Mesendoderm (in vitro differentiated cells): Measurements from ENCODE around the gene ALG9.

ENCODE experiments used
- DNase-seq: peaks from one replicate; pipeline ENCODE4 v3.0.0; 2013
- H2AK5ac ChIP-seq: 2 replicates; pipeline ENCODE4 v1.6.1; 2013; ENCODE audit warnings: low read length, inconsistent platforms
- H2BK120ac ChIP-seq: 2 replicates; pipeline ENCODE4 v1.6.1; 2013; ENCODE audit warnings: low read depth, mild to moderate bottlenecking, low read length, moderate library complexity, mixed read lengths
- H2BK15ac ChIP-seq: replicated peaks from 2 replicates; pipeline ENCODE4 v1.6.1; 2013; ENCODE audit warnings: low read depth, mild to moderate bottlenecking, moderate library complexity
- H2BK5ac ChIP-seq: 2 replicates; pipeline ENCODE4 v1.6.1; 2013; ENCODE audit warnings: low read length, inconsistent platforms
- H3K18ac ChIP-seq: 2 replicates; pipeline ENCODE4 v1.6.1; 2013; ENCODE audit warnings: mild to moderate bottlenecking, low read length, mixed read lengths
- H3K23ac ChIP-seq: one replicate; pipeline ENCODE4 v1.6.1; 2013; ENCODE audit warnings: low read length
- H3K27ac ChIP-seq: 2 replicates; pipeline ENCODE4 v1.5.1; 2013; ENCODE audit warnings: low read depth, mild to moderate bottlenecking, inconsistent platforms, low read length, moderate library complexity
- H3K27me3 ChIP-seq: 2 replicates; pipeline ENCODE4 v1.6.1; 2013; ENCODE audit warnings: low read length, control low read depth, mild to moderate bottlenecking, inconsistent platforms; ENCODE audit not compliant: insufficient read depth, poor library complexity
- H3K36me3 ChIP-seq: 2 replicates; pipeline ENCODE4 v1.6.1; 2013; ENCODE audit warnings: low read length, inconsistent platforms; ENCODE audit not compliant: control insufficient read depth, insufficient read depth
- H3K4ac ChIP-seq: one replicate; pipeline ENCODE4 v1.6.1; 2013; ENCODE audit warnings: low read depth, mild to moderate bottlenecking, low read length, moderate library complexity
- H3K4me1 ChIP-seq: 2 replicates; pipeline ENCODE4 v1.6.1; 2013; ENCODE audit warnings: low read depth, low read length, inconsistent platforms; ENCODE audit not compliant: control insufficient read depth
- H3K4me2 ChIP-seq: 2 replicates; pipeline ENCODE4 v1.6.1; 2013; ENCODE audit warnings: low read length
- H3K4me3 ChIP-seq: 2 replicates; pipeline ENCODE4 v1.5.1; 2013; ENCODE audit warnings: mild to moderate bottlenecking, low read length
- H3K56ac ChIP-seq: one replicate; pipeline ENCODE4 v1.6.1; 2013; ENCODE audit warnings: low read length
- H3K79me1 ChIP-seq: 2 replicates; pipeline ENCODE4 v1.6.1; 2013; ENCODE audit warnings: low read length, inconsistent platforms
- H3K79me2 ChIP-seq: 2 replicates; pipeline ENCODE4 v1.6.1; 2013; ENCODE audit warnings: mild to moderate bottlenecking, low read length; ENCODE audit not compliant: control insufficient read depth, insufficient read depth
- H3K9ac ChIP-seq: 2 replicates; pipeline ENCODE4 v1.6.1; 2013; ENCODE audit warnings: low read length, inconsistent platforms
- H4K5ac ChIP-seq: one replicate; pipeline ENCODE4 v1.6.1; 2013; ENCODE audit warnings: low read length
- H4K8ac ChIP-seq: one replicate; pipeline ENCODE4 v1.6.1; 2013; ENCODE audit warnings: low read depth, mild to moderate bottlenecking, control low read depth, low read length, moderate library complexity
- WGBS: extraction: QIAGEN DNeasy Blood & Tissue Kit; methylation state at CpG from one replicate; pipeline ENCODE4 v1.1.7; 2013; ENCODE audit warnings: low lambda C conversion rate, missing lambda C conversion rate; ENCODE audit not compliant: insufficient coverage; ENCODE audit errors: extremely low coverage; 5-methylcytosine and 5-hydroxymethylcytosine counted together

Gene ALG9

GRCh38 chr11:111819161-111819828, 52.1 kb downstream of the ALG9 start:
- no peak overlapping the region for H3K23ac ChIP-seq
- no peak overlapping the region for H3K9ac ChIP-seq
- H2BK120ac ChIP-seq, result no peak overlapping the region
- no peaks in the 10 kb centered on the region for H3K79me1 ChIP-seq
- H2AK5ac ChIP-seq, result no peak overlapping the region
- no peak overlapping the region for H2BK15ac ChIP-seq
- H3K18ac ChIP-seq, result no peak overlapping the region
- DNase-seq, result no peak
- no peak overlapping the region for H3K4me3 ChIP-seq
- H3K27me3 ChIP-seq, result no peaks in the 10 kb centered on the region
- H3K4ac ChIP-seq, result no peak overlapping the region
- H3K4me2 ChIP-seq, result no peak overlapping the region
- no peak overlapping the region for H2BK5ac ChIP-seq
- H3K56ac ChIP-seq, result no peak overlapping the region
- H3K36me3 ChIP-seq, result no peaks in the 10 kb centered on the region
- H3K79me2 ChIP-seq, result no peaks in the 10 kb centered on the region
- H3K27ac ChIP-seq, result no peak overlapping the region
- no peak overlapping the region for H4K8ac ChIP-seq
- no peaks in the 10 kb centered on the region for H3K4me1 ChIP-seq
- WGBS, result no CpG with 5 or more reads among the region's 1 CpG
- no peak overlapping the region for H4K5ac ChIP-seq

DNA sequence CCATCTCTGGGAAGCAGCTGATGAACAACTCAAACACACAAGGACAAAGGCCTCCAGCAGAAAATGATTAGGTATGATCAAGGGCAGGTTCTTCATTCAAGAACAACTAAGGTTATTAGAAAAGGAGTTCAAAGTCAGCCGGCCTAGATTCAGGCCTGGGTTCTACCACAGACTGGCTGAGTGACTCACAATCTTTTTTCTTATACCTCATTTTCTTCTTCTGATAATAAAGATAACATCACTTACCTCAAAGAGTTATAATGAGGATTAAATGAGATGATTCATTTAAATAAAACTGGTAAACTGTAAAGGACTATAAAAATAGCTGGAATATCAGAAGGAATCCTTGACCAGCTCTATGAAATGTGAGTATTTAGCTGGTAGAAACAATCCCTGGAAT, 55.9 kb downstream of the ALG9 start:
- no peaks in the 10 kb centered on the region for H3K27me3 ChIP-seq
- WGBS, result no CpG with 5 or more reads among the region's 1 CpG
- no peak overlapping the region for H2BK15ac ChIP-seq
- H3K56ac ChIP-seq, result no peak overlapping the region
- H3K79me1 ChIP-seq, result no peaks in the 10 kb centered on the region
- no peak overlapping the region for H3K27ac ChIP-seq
- H3K4me1 ChIP-seq, result no peaks in the 10 kb centered on the region
- no peak overlapping the region for H3K4ac ChIP-seq
- H4K5ac ChIP-seq, result no peak overlapping the region
- no peaks in the 10 kb centered on the region for H3K36me3 ChIP-seq
- no peak overlapping the region for H2AK5ac ChIP-seq
- H3K9ac ChIP-seq, result no peak overlapping the region
- H3K4me3 ChIP-seq, result no peak overlapping the region
- no peak overlapping the region for H3K4me2 ChIP-seq
- H3K18ac ChIP-seq, result no peak overlapping the region
- H4K8ac ChIP-seq, result no peak overlapping the region
- DNase-seq, result no peak
- H3K79me2 ChIP-seq, result no peaks in the 10 kb centered on the region
- H3K23ac ChIP-seq, result no peak overlapping the region
- no peak overlapping the region for H2BK5ac ChIP-seq
- H2BK120ac ChIP-seq, result no peak overlapping the region

GRCh38 chr11:111814557-111815320, 56.6 kb downstream of the ALG9 start:
- H3K4me1 ChIP-seq, result no peaks in the 10 kb centered on the region
- DNase-seq, result no peak
- H3K9ac ChIP-seq, result no peak overlapping the region
- H2AK5ac ChIP-seq, result no peak overlapping the region
- no peak overlapping the region for H2BK5ac ChIP-seq
- H2BK15ac ChIP-seq, result no peak overlapping the region
- H3K18ac ChIP-seq, result no peak overlapping the region
- no peaks in the 10 kb centered on the region for H3K79me2 ChIP-seq
- H3K4ac ChIP-seq, result no peak overlapping the region
- H3K4me2 ChIP-seq, result no peak overlapping the region
- H3K79me1 ChIP-seq, result no peaks in the 10 kb centered on the region
- no peak overlapping the region for H3K4me3 ChIP-seq
- H3K27ac ChIP-seq, result no peak overlapping the region
- H3K23ac ChIP-seq, result no peak overlapping the region
- no CpG with 5 or more reads among the region's 8 CpGs for WGBS
- no peaks in the 10 kb centered on the region for H3K27me3 ChIP-seq
- H4K8ac ChIP-seq, result no peak overlapping the region
- H3K36me3 ChIP-seq, result no peaks in the 10 kb centered on the region
- H3K56ac ChIP-seq, result no peak overlapping the region
- no peak overlapping the region for H4K5ac ChIP-seq
- H2BK120ac ChIP-seq, result no peak overlapping the region

DNA sequence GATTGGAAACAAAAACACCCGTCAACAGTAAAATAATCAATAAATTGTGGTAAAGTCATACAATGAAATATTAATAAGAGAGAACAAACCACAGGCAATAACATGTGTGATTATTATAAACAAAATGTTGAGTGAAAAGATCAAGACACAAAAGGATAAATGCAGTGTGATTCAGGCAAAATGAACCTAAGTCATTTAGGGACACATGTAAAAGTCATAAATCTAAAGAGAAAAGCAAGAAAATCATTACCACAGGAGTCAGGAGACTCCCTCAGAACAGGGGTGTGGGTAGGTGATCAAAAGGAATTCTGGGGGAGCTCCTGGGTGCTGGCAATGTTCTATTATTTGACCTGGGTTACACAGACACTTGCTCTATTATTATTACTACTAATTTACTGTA, 57.3 kb downstream of the ALG9 start:
- no peak overlapping the region for H2BK15ac ChIP-seq
- DNase-seq, result no peak
- no CpG with 5 or more reads among the region's 1 CpG for WGBS
- H3K79me1 ChIP-seq, result no peaks in the 10 kb centered on the region
- no peak overlapping the region for H4K5ac ChIP-seq
- no peak overlapping the region for H3K4me3 ChIP-seq
- no peak overlapping the region for H3K4me2 ChIP-seq
- no peaks in the 10 kb centered on the region for H3K79me2 ChIP-seq
- no peaks in the 10 kb centered on the region for H3K36me3 ChIP-seq
- H2BK5ac ChIP-seq, result no peak overlapping the region
- no peak overlapping the region for H3K18ac ChIP-seq
- no peak overlapping the region for H3K56ac ChIP-seq
- H3K23ac ChIP-seq, result no peak overlapping the region
- H3K9ac ChIP-seq, result no peak overlapping the region
- no peaks in the 10 kb centered on the region for H3K4me1 ChIP-seq
- no peak overlapping the region for H3K4ac ChIP-seq
- H4K8ac ChIP-seq, result no peak overlapping the region
- H2AK5ac ChIP-seq, result no peak overlapping the region
- no peaks in the 10 kb centered on the region for H3K27me3 ChIP-seq
- H3K27ac ChIP-seq, result no peak overlapping the region
- no peak overlapping the region for H2BK120ac ChIP-seq

- H2AK5ac ChIP-seq, result no peak overlapping the region
- no peaks in the 10 kb centered on the region for H3K27me3 ChIP-seq
- H3K36me3 ChIP-seq, result no peaks in the 10 kb centered on the region
- no peak overlapping the region for H4K5ac ChIP-seq
- no peak overlapping the region for H2BK120ac ChIP-seq
- no peaks in the 10 kb centered on the region for H3K79me1 ChIP-seq
- no peak overlapping the region for H2BK15ac ChIP-seq
- H3K4me1 ChIP-seq, result no peaks in the 10 kb centered on the region
- H3K27ac ChIP-seq, result no peak overlapping the region
- no peak overlapping the region for H3K4me2 ChIP-seq
- DNase-seq, result no peak
- H3K56ac ChIP-seq, result no peak overlapping the region
- H3K79me2 ChIP-seq, result no peaks in the 10 kb centered on the region
- no peak overlapping the region for H3K9ac ChIP-seq
- no CpG with 5 or more reads among the region's 2 CpGs for WGBS
- H3K4ac ChIP-seq, result no peak overlapping the region
- no peak overlapping the region for H3K18ac ChIP-seq
- no peak overlapping the region for H2BK5ac ChIP-seq
- H3K4me3 ChIP-seq, result no peak overlapping the region
- no peak overlapping the region for H4K8ac ChIP-seq
- no peak overlapping the region for H3K23ac ChIP-seq
Observed at GRCh38 chr11:111812211-111812610, 59.2 kb downstream of the ALG9 start.
